OCI-LY7 (cell line): ENCODE results near the gene ZNF683. TPM values are rescaled to one million over a fixed set of nuclear protein-coding genes. Genes with fewer than 3 reads are reported as not detected.
"Not testable (repeated sequence)": the region's sequence is repeated elsewhere in the genome, so short reads cannot be mapped to it uniquely, and the experiment has no call there.

Source experiments
- BruUV-seq: library from RNA; stranded (reverse); fragments of 400-500 nt; replicated peaks from 2 replicates; lab custom pipeline; 2021; lab: Mats Ljungman, UMichigan
- CTCF ChIA-PET: fragments of 300-600 bp; sonication (Branson Sonifier 250); formaldehyde crosslinking; loops from one replicate; lab custom pipeline; 2022; ENCODE audit warnings: antibody characterized with exemption; ENCODE audit not compliant: unreplicated experiment; lab: Charles Lee
- POLR2A ChIA-PET: fragments of 300-600 bp; sonication (Branson Sonifier 250); formaldehyde crosslinking; loops from one replicate; lab custom pipeline; 2022; ENCODE audit warnings: antibody characterized with exemption; lab: Charles Lee
- DNase-seq: peaks from one replicate; pipeline ENCODE4 v3.0.0-alpha.2; 2015; ENCODE audit warnings: low spot score
- H2AFZ ChIP-seq: fragments of 200-600 bp; sonication (generic), shearing (Covaris generic); 2 replicates; pipeline ENCODE4 v1.6.1; 2014; ENCODE audit warnings: mild to moderate bottlenecking, antibody characterized with exemption, low read length, moderate library complexity
- H3K27ac ChIP-seq: fragments of 200-600 bp; sonication (generic); 2 replicates; pipeline ENCODE4 v1.5.1; 2014; ENCODE audit warnings: mixed run types, low read depth, mild to moderate bottlenecking, moderate library complexity, low read length, inconsistent platforms; ENCODE audit not compliant: poor library complexity, severe bottlenecking
- H3K36me3 ChIP-seq: fragments of 200-600 bp; sonication (generic); 2 replicates; pipeline ENCODE4 v1.6.1; 2014; ENCODE audit warnings: mild to moderate bottlenecking, antibody characterized with exemption, low read length, moderate library complexity, mixed read lengths; ENCODE audit not compliant: insufficient read depth
- H3K4me1 ChIP-seq: fragments of 200-600 bp; sonication (generic); 2 replicates; pipeline ENCODE4 v1.5.1; 2014; ENCODE audit warnings: mild to moderate bottlenecking, low read length; ENCODE audit not compliant: insufficient read depth, poor library complexity, severe bottlenecking
- H3K4me2 ChIP-seq: fragments of 200-600 bp; sonication (generic); 2 replicates; pipeline ENCODE4 v1.6.1; 2014; ENCODE audit warnings: mild to moderate bottlenecking, low read length
- H3K4me3 ChIP-seq: fragments of 200-600 bp; sonication (generic); 2 replicates; pipeline ENCODE4 v1.5.1; 2014; ENCODE audit warnings: mild to moderate bottlenecking, low read depth, low read length; ENCODE audit not compliant: poor library complexity, severe bottlenecking
- H3K79me2 ChIP-seq: fragments of 200-600 bp; sonication (generic); 2 replicates; pipeline ENCODE4 v1.6.1; 2016; ENCODE audit warnings: low read depth, mild to moderate bottlenecking, low read length, moderate library complexity, mixed read lengths; ENCODE audit not compliant: insufficient read depth
- H3K9me2 ChIP-seq: fragments of 200-600 bp; sonication (generic); 2 replicates; pipeline ENCODE4 v1.6.1; 2016; ENCODE audit warnings: mild to moderate bottlenecking, low read length, mixed read lengths; ENCODE audit not compliant: insufficient read depth
- H3K9me3 ChIP-seq: fragments of 200-600 bp; sonication (generic); 2 replicates; pipeline ENCODE4 v1.6.1; 2014; ENCODE audit warnings: mild to moderate bottlenecking, mixed run types, low read length, mixed read lengths
- H4K20me1 ChIP-seq: fragments of 200-600 bp; sonication (generic); 2 replicates; pipeline ENCODE4 v1.6.1; 2014; ENCODE audit warnings: mild to moderate bottlenecking, antibody characterized with exemption, low read length, moderate library complexity, mixed read lengths; ENCODE audit not compliant: insufficient read depth
- EZH2phosphoT487 ChIP-seq: fragments of 200-600 bp; sonication (generic); IDR thresholded peaks from 2 replicates; pipeline ENCODE4 v1.6.1; 2018; ENCODE audit warnings: low read depth, borderline replicate concordance, mild to moderate bottlenecking, mixed run types, antibody characterized with exemption, low read length, moderate library complexity, mixed read lengths
- intact Hi-C: fragments of 100-400 bp; cut with micrococcal nuclease; formaldehyde crosslinking; loops from one replicate; pipeline ENCODE4 v1.10.0; 2022; ENCODE audit not compliant: unreplicated experiment
- total RNA-seq, 2 experiments: library from RNA; depleted of rRNA in 1 of 2; stranded (reverse); fragments of >200 nt in 1 of 2; shearing (Covaris generic) in 1 of 2; gene quantifications; 2 replicates each; pipeline ENCODE4 v1.2.3, GENCODE V29; 2014 to 2022
- TF ChIP-seq, protein P1 (sequence below): fragments of 200-600 bp; sonication (generic); conservative IDR thresholded peaks from 2 replicates; pipeline ENCODE4 v1.5.1; 2014; ENCODE audit warnings: mild to moderate bottlenecking, antibody characterized with exemption, low read length, moderate library complexity, mixed read lengths

The ZNF683 gene
- total RNA-seq, 2 experiments from 2014 or later = not detected

DNA sequence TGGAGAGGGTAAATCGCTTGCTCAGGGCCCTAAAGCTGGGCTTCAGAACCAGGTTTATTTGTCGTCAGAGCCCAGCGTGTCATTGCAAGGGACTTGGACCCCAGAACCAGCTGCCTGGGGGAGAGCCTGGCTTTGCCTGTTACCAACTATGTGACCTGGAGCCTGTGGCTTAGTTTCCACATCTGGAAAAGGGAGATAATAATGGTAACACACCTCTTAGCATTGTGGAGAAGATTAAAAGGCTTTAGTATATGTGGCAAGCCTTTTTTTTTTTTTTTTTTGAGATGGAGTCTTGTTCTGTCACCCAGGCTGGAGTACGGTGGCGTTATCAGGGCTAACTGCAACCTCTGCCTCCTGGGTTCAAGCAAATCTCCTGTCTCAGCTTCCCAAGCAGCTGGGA, 42.3 kb downstream of the ZNF683 start:
- Histone ChIP-seq H4K20me1 (no peaks in the 10 kb centered on the region), H3K36me3 (no peaks in the 10 kb centered on the region), H3K79me2 (no peaks in the 10 kb centered on the region), H3K4me3 (no peak overlapping the region), H3K9me2 (no peaks in the 10 kb centered on the region), H3K9me3 (no peaks in the 10 kb centered on the region), H3K27ac (no peak overlapping the region), H3K4me1 (peaks cover 14% of the 10 kb centered on the region), H3K4me2 (no peak overlapping the region), H2AFZ (no peak overlapping the region)
- TF ChIP-seq EZH2phosphoT487 = no peak
- ChIA-PET CTCF (no interaction called here), POLR2A (interaction anchor here (0.6 kb wide), 1 partner anchor 13 kb away, joined by 3 read pairs; the partner anchor contains the start of gene CD52)
- no peak for DNase-seq
- intact Hi-C loops = no loop called here
- no TSS peak for BruUV-seq

DNA sequence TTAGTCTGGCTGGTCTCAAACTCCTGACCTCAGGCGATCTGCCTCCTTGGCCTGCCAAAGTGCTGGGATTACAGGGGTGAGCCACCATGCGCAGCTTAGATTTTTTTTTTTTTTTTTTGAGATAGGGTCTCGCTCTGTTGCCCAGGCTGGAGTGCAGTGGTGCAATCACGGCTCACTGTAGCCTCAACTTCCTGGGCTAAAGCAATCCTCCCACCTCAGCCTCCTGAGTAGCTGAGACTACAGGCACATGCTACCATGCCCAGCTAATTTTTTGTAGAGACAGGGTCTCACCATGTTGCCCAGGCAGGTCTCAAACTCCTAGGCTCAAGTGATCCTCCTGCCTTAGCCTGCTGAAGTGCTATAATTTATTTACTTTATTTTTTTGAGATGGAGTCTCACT, 43.2 kb downstream of the ZNF683 start:
- intact Hi-C loops, BruUV-seq, H2AFZ ChIP-seq, H3K36me3 ChIP-seq, H3K79me2 ChIP-seq, H3K4me3 ChIP-seq, DNase-seq, H3K4me2 ChIP-seq, H3K9me3 ChIP-seq, CTCF ChIA-PET, H3K9me2 ChIP-seq, H3K27ac ChIP-seq, H4K20me1 ChIP-seq: not testable (repeated sequence)
- POLR2A ChIA-PET = interaction anchor here (0.6 to 0.7 kb wide), 2 partner anchors 49 to 118 kb away, joined by 3 to 4 read pairs; no protein-coding TSS in a partner anchor
- H3K4me1 ChIP-seq = peaks cover 14% of the 10 kb centered on the region

DNA sequence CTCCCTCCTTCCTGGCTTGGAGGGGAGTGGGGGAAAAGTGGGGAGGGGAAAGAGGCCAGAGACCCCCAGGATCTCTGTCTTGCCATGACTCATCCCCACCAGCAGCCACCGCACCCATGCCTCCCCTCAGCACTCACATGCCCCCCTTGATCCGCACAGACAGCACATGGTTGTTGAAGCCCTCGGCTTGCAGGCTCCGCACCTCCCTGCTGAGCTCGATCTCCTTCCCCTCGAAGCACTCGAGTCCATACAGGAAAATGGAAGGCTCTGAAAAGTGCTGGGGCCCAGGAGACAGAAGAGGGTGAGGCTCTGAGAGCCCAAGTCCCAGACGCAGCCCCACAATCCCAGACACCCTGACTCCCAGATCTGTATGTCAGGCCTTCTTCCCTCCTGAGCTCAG, 44.0 kb downstream of the ZNF683 start:
- H3K36me3 ChIP-seq = peaks cover 15% of the 10 kb centered on the region
- H3K4me3 ChIP-seq = no peak overlapping the region
- H3K9me3 ChIP-seq = no peaks in the 10 kb centered on the region
- no TSS peak for BruUV-seq
- POLR2A ChIA-PET = interaction anchor here (0.6 to 1.1 kb wide), 3 partner anchors 48 to 117 kb away, joined by 3 to 4 read pairs (median 4); no protein-coding TSS in a partner anchor
- no peak for TF ChIP-seq EZH2phosphoT487
- TF ChIP-seq, protein P1, sequence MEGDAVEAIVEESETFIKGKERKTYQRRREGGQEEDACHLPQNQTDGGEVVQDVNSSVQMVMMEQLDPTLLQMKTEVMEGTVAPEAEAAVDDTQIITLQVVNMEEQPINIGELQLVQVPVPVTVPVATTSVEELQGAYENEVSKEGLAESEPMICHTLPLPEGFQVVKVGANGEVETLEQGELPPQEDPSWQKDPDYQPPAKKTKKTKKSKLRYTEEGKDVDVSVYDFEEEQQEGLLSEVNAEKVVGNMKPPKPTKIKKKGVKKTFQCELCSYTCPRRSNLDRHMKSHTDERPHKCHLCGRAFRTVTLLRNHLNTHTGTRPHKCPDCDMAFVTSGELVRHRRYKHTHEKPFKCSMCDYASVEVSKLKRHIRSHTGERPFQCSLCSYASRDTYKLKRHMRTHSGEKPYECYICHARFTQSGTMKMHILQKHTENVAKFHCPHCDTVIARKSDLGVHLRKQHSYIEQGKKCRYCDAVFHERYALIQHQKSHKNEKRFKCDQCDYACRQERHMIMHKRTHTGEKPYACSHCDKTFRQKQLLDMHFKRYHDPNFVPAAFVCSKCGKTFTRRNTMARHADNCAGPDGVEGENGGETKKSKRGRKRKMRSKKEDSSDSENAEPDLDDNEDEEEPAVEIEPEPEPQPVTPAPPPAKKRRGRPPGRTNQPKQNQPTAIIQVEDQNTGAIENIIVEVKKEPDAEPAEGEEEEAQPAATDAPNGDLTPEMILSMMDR = no peak
- H3K4me2 ChIP-seq = peak overlapping the region; percentile 25; the same call in 1 of the 2 replicates
- H3K27ac ChIP-seq = no peak overlapping the region
- intact Hi-C loops = loop anchor here (1.0 kb wide), 1 partner anchor 35 kb away; no protein-coding TSS in a partner anchor
- no peak for DNase-seq
- H4K20me1 ChIP-seq = no peaks in the 10 kb centered on the region
- CTCF ChIA-PET = no interaction called here
- no peaks in the 10 kb centered on the region for H3K9me2 ChIP-seq
- peaks cover 14% of the 10 kb centered on the region for H3K4me1 ChIP-seq
- H3K79me2 ChIP-seq = no peaks in the 10 kb centered on the region
- peak overlapping the region; percentile 57; the same call in 1 of the 2 replicates for H2AFZ ChIP-seq
